ENCODE data around the gene LRCOL1.

The LRCOL1 gene

DNA sequence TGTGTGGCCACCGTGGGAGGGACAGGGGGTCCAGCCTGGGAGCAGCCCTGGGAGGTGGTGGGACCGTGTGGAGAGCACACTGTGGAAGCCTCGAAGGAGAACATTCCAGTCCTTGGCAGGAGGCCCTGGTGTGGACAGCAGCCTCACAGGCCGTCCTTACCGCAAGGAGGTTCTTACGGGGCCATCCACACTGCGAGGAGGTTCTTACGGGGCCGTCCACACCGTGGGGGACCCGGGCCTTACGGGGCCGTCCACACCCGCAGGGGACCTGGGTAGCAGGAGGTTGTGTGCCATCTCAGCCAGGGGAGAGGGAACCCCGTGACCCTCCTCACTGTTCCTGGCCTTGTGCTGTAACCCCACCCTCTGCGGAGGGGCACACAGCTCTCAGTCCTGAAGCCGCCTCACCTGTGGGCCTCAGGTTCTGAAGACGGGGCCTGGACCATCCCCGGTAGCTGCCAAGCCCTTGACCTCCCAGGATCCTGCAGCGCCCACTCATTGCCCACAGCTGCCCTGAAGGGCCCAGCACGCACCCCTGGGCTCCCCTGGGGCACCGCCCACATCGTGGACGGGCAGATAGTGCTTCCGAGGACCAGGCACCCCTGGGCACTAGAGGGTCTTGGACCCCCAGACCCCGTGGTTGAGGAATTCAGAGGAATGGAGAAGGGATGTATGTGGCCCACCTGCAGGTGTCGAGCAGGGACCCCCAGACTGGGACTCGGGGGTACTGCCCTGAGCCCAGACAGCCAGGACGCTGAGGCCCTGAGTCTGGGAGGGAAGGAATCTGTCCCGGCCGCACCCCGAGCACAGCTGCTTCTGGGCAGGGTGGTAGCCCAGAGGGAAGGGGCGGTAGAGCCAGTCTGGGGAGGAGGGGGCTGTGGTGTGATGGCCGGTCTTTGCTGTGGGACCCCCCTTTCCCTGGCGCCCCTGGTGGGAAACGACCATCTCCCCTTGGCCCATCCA, 37.3 kb downstream of the LRCOL1 start:
- TF ChIP-seq, protein P1, sequence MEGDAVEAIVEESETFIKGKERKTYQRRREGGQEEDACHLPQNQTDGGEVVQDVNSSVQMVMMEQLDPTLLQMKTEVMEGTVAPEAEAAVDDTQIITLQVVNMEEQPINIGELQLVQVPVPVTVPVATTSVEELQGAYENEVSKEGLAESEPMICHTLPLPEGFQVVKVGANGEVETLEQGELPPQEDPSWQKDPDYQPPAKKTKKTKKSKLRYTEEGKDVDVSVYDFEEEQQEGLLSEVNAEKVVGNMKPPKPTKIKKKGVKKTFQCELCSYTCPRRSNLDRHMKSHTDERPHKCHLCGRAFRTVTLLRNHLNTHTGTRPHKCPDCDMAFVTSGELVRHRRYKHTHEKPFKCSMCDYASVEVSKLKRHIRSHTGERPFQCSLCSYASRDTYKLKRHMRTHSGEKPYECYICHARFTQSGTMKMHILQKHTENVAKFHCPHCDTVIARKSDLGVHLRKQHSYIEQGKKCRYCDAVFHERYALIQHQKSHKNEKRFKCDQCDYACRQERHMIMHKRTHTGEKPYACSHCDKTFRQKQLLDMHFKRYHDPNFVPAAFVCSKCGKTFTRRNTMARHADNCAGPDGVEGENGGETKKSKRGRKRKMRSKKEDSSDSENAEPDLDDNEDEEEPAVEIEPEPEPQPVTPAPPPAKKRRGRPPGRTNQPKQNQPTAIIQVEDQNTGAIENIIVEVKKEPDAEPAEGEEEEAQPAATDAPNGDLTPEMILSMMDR (IDR thresholded peaks at IDR 0.05; ENCODE audit: low read depth, low read length), result no peak
- TF ChIP-seq EZH2phosphoT487 (IDR thresholded peaks at IDR 0.05; ENCODE audit: low read depth), result no peak
- H3K4me1 ChIP-seq (ENCODE audit: low read length), result peaks cover 18% of the 10 kb centered on the region
- H3K79me2 ChIP-seq (ENCODE audit: low read length), result no peaks in the 10 kb centered on the region; the same call in 1 of the 2 replicates
- no peak overlapping the region for H3K4me2 ChIP-seq (ENCODE audit: low read length)
- no peak overlapping the region for H3K27ac ChIP-seq (ENCODE audit: low read length)
- peaks cover 41% of the 10 kb centered on the region for H3K36me3 ChIP-seq (replicated peaks; ENCODE audit: low read depth, low read length)
- H2AFZ ChIP-seq (ENCODE audit: low read depth, low read length), result no peak overlapping the region
- no peaks in the 10 kb centered on the region for H3K9me3 ChIP-seq (ENCODE audit: insufficient read depth, low read length)
- no peak overlapping the region for H3K4me3 ChIP-seq (ENCODE audit: low read length)
- no peaks in the 10 kb centered on the region for H3K27me3 ChIP-seq (ENCODE audit: low read depth, low read length)
- H4K20me1 ChIP-seq (ENCODE audit: insufficient read depth, low read length), result peaks cover 6% of the 10 kb centered on the region
- H3K9ac ChIP-seq (ENCODE audit: low read length), result no peak overlapping the region

DNA sequence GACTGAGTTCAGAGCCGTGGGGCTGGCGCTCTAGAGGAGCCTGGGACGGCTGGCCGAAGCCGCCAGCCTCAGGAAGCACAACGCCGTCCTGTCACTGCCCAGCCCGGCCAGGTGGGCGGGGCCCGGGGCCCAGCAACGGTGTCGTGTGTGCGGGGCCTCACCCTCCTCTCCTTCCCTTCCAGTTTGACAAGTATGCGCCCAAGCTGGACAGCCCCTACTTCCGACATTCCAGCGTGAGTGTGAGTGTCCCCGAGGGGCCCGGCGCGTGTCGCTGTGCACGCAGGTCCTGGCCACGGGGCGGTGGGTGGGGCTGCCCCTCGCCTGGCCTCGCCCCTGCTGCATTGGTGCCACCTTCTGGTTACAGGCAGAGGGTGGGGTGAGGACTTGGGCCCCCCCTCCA, 38.3 kb downstream of the LRCOL1 start:
- H3K27me3 ChIP-seq (ENCODE audit: low read depth, low read length), result no peaks in the 10 kb centered on the region
- TF ChIP-seq, protein P1 (IDR thresholded peaks at IDR 0.05; ENCODE audit: low read depth, low read length), result no peak
- TF ChIP-seq EZH2phosphoT487 (IDR thresholded peaks at IDR 0.05; ENCODE audit: low read depth), result no peak
- H3K9ac ChIP-seq (ENCODE audit: low read length), result no peak overlapping the region
- peaks cover 16% of the 10 kb centered on the region for H4K20me1 ChIP-seq (ENCODE audit: insufficient read depth, low read length)
- H2AFZ ChIP-seq (ENCODE audit: low read depth, low read length), result no peak overlapping the region
- H3K36me3 ChIP-seq (replicated peaks; ENCODE audit: low read depth, low read length), result peaks cover 33% of the 10 kb centered on the region
- peaks cover 9% of the 10 kb centered on the region; the same call in 1 of the 2 replicates for H3K79me2 ChIP-seq (ENCODE audit: low read length)
- H3K4me3 ChIP-seq (ENCODE audit: low read length), result no peak overlapping the region
- H3K4me2 ChIP-seq (ENCODE audit: low read length), result no peak overlapping the region
- no peaks in the 10 kb centered on the region for H3K9me3 ChIP-seq (ENCODE audit: insufficient read depth, low read length)
- peaks cover 18% of the 10 kb centered on the region for H3K4me1 ChIP-seq (ENCODE audit: low read length)
- no peak overlapping the region for H3K27ac ChIP-seq (ENCODE audit: low read length)

DNA sequence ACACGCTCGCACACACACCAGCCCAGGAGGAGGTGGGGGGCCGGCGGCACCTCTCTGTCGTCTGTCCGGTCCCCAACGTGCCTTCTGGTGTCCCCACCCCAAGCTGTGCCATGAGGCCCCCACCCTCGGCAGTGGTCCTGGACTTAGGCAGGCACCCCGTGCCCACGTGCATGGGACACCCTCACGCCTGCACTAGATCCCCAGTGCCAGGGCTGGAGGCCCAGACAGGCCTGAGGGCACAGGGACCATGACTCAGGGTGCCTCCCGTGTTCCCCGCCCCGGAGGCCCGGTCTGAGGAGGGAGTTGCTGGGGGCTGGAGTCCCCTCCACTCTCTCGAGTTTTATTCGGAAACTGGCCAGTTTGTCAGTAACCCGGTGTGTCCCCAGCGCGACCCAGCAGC, 38.8 kb downstream of the LRCOL1 start:
- Histone ChIP-seq H3K9ac (ENCODE audit: low read length) (no peak overlapping the region), H3K27me3 (ENCODE audit: low read depth, low read length) (no peaks in the 10 kb centered on the region), H4K20me1 (ENCODE audit: insufficient read depth, low read length) (peaks cover 21% of the 10 kb centered on the region), H3K36me3 (replicated peaks; ENCODE audit: low read depth, low read length) (peaks cover 28% of the 10 kb centered on the region), H3K4me1 (ENCODE audit: low read length) (peaks cover 13% of the 10 kb centered on the region), H3K9me3 (ENCODE audit: insufficient read depth, low read length) (no peaks in the 10 kb centered on the region), H3K4me3 (ENCODE audit: low read length) (no peak overlapping the region), H3K27ac (ENCODE audit: low read length) (no peak overlapping the region), H3K4me2 (ENCODE audit: low read length) (no peak overlapping the region), H3K79me2 (ENCODE audit: low read length) (peaks cover 14% of the 10 kb centered on the region), H2AFZ (ENCODE audit: low read depth, low read length) (no peak overlapping the region)
- TF ChIP-seq EZH2phosphoT487 (IDR thresholded peaks at IDR 0.05; ENCODE audit: low read depth), result no peak
- TF ChIP-seq, protein P1 (IDR thresholded peaks at IDR 0.05; ENCODE audit: low read depth, low read length), result no peak

DNA sequence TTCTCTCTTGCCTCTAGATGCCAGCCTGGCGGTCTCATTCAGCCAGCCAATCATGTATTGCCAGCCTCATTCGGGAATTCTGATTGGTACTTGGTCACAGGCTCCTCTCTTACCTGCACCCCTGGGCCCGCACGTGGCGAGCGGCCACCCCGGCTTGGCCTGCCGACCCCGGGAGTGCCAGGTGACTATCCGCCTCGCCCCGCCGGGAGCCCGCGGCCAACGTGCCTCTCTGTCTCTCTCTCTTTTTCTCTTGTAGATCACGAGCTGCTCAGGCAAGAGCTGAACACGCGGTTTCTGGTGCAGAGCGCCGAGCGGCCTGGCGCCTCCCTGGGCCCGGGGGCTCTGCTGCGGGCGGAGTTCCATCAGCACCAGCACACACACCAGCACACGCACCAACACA, 39.3 kb downstream of the LRCOL1 start:
- peaks cover 25% of the 10 kb centered on the region for H4K20me1 ChIP-seq (ENCODE audit: insufficient read depth, low read length)

More for the DNA sequence above, 39.3 kb downstream of the LRCOL1 start:
- Histone ChIP-seq H3K27ac (ENCODE audit: low read length) (no peak overlapping the region), H3K9ac (ENCODE audit: low read length) (no peak overlapping the region), H3K4me3 (ENCODE audit: low read length) (no peak overlapping the region), H3K9me3 (ENCODE audit: insufficient read depth, low read length) (no peaks in the 10 kb centered on the region), H3K36me3 (replicated peaks; ENCODE audit: low read depth, low read length) (peaks cover 24% of the 10 kb centered on the region), H3K79me2 (ENCODE audit: low read length) (peaks cover 18% of the 10 kb centered on the region), H2AFZ (ENCODE audit: low read depth, low read length) (no peak overlapping the region), H3K27me3 (ENCODE audit: low read depth, low read length) (no peaks in the 10 kb centered on the region), H3K4me1 (ENCODE audit: low read length) (peaks cover 8% of the 10 kb centered on the region), H3K4me2 (ENCODE audit: low read length) (no peak overlapping the region)
- no peak for TF ChIP-seq EZH2phosphoT487 (IDR thresholded peaks at IDR 0.05; ENCODE audit: low read depth)
- TF ChIP-seq, protein P1 (IDR thresholded peaks at IDR 0.05; ENCODE audit: low read depth, low read length), result no peak
